Neural crest cell (in vitro differentiated cells): ENCODE data around the gene PRADC1. TPM values are rescaled to one million over a fixed set of nuclear protein-coding genes. Genes with fewer than 3 reads are reported as not detected.

ENCODE experiments used
- DNase-seq: peaks from one replicate; pipeline ENCODE4 v3.0.0; 2021; ENCODE audit warnings: low read depth, mixed read lengths, low spot score
- H3K27ac Mint-ChIP-seq: one replicate; pipeline ENCODE4 v1.8.0; 2021; ENCODE audit warnings: mild to moderate bottlenecking, mixed read lengths; ENCODE audit not compliant: unreplicated experiment
- H3K27me3 Mint-ChIP-seq: 2 replicates; pipeline ENCODE4 v1.8.0; 2021; ENCODE audit warnings: low read depth, mild to moderate bottlenecking, mixed read lengths
- H3K36me3 Mint-ChIP-seq: 2 replicates; pipeline ENCODE4 v1.8.0; 2021; ENCODE audit warnings: low read depth, mild to moderate bottlenecking, mixed read lengths
- H3K4me1 Mint-ChIP-seq: 2 replicates; pipeline ENCODE4 v1.8.0; 2021; ENCODE audit warnings: mixed read lengths
- H3K4me3 Mint-ChIP-seq: one replicate; pipeline ENCODE4 v1.8.0; 2021; ENCODE audit warnings: mild to moderate bottlenecking, mixed read lengths
- H3K9me3 Mint-ChIP-seq: 2 replicates; pipeline ENCODE4 v1.8.0; 2021; ENCODE audit warnings: mixed read lengths
- total RNA-seq: library from RNA; stranded (reverse); gene quantifications from 2 replicates; pipeline ENCODE4 v1.2.1, GENCODE V29; 2021
- TF ChIP-seq, protein P1 (sequence below): fragments of 200-600 bp; sonication (generic); conservative IDR thresholded peaks from 2 replicates; pipeline ENCODE4 v1.5.0; 2021; ENCODE audit warnings: antibody characterized with exemption, mild to moderate bottlenecking

Gene PRADC1
- total RNA-seq, 1 donor from 2014 or later: 11.4 TPM

DNA sequence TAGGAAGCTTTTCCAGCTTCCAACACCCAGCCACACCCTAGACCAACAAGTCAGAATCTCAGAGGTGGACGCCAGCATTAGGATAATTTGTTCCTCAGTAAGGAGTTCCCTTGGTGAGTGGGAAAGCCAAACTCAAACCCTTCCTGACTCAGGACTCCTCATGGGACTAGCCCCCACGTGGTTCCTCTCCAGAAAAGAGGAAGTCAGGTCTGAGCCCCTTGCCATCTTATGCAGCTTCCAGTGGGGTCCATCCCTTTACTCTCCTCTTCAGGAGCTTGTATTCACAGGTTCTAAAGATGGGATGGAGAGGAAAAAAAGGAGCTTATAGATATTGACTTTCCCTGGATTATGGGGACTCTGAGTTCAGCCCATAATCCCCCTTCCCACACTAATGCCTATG, 45.5 kb downstream of the PRADC1 start:
- no peaks in the 10 kb centered on the region for H3K9me3 Mint-ChIP-seq
- peaks cover 87% of the 10 kb centered on the region for H3K27me3 Mint-ChIP-seq
- no peaks in the 10 kb centered on the region for H3K36me3 Mint-ChIP-seq
- H3K27ac Mint-ChIP-seq: no peak overlapping the region
- H3K4me1 Mint-ChIP-seq: no peaks in the 10 kb centered on the region
- TF ChIP-seq, protein P1, sequence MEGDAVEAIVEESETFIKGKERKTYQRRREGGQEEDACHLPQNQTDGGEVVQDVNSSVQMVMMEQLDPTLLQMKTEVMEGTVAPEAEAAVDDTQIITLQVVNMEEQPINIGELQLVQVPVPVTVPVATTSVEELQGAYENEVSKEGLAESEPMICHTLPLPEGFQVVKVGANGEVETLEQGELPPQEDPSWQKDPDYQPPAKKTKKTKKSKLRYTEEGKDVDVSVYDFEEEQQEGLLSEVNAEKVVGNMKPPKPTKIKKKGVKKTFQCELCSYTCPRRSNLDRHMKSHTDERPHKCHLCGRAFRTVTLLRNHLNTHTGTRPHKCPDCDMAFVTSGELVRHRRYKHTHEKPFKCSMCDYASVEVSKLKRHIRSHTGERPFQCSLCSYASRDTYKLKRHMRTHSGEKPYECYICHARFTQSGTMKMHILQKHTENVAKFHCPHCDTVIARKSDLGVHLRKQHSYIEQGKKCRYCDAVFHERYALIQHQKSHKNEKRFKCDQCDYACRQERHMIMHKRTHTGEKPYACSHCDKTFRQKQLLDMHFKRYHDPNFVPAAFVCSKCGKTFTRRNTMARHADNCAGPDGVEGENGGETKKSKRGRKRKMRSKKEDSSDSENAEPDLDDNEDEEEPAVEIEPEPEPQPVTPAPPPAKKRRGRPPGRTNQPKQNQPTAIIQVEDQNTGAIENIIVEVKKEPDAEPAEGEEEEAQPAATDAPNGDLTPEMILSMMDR: no peak
- no peak overlapping the region for H3K4me3 Mint-ChIP-seq
- no peak for DNase-seq

DNA sequence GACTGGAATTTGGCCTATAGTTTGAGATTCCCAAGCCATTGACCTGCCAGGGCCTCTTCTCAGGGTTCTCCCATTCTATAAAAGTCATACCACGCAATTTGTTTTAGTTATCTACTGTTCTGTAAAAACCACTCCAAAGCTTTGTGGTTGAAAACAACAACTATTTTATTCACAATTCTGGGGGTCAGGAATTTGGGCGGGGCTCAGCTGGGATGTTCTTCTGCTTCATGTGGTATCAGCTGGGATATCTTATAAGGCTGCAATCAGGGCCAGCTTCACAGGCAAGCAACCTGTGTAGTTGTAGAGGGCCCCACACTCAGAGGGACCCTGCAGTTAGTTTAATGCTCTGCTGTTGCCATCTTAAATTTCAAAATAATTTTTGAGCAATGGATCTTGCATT, 47.1 kb downstream of the PRADC1 start:
- Mint-ChIP-seq H3K4me3 (no peak overlapping the region), H3K4me1 (no peaks in the 10 kb centered on the region), H3K27ac (no peak overlapping the region), H3K27me3 (peaks cover 91% of the 10 kb centered on the region), H3K36me3 (no peaks in the 10 kb centered on the region), H3K9me3 (no peaks in the 10 kb centered on the region)
- no peak for DNase-seq
- TF ChIP-seq, protein P1: no peak

Other genes with a start within 250 kb of the PRADC1 start
- gene SFXN5, start 161.5 kb downstream of the PRADC1 start, total RNA-seq: 21.8 and 23.3 TPM in 2 replicates
- 6.7 and 10.1 TPM in 2 replicates for gene RAB11FIP5, start 120.3 kb downstream of the PRADC1 start, total RNA-seq
- gene NOTO, start 30.7 kb downstream of the PRADC1 start, total RNA-seq: not detected in 2 replicates
- gene SMYD5, start 19.0 kb downstream of the PRADC1 start, total RNA-seq: 33.7 and 33.9 TPM in 2 replicates
- gene CCT7, start 1.1 kb upstream of the PRADC1 start, total RNA-seq: 446 and 460 TPM in 2 replicates
- gene FBXO41, start 51.2 kb upstream of the PRADC1 start, total RNA-seq: 3.7 and 4.5 TPM in 2 replicates
- not detected in 2 replicates for gene EGR4, start 60.3 kb upstream of the PRADC1 start, total RNA-seq
- gene ALMS1, start 152.6 kb upstream of the PRADC1 start, total RNA-seq: 48.1 and 55.6 TPM in 2 replicates